Measurements from ENCODE around the gene ZSCAN5C.
"Not testable (repeated sequence)": the region's sequence is repeated elsewhere in the genome, so short reads cannot be mapped to it uniquely, and the experiment has no call there.

Gene ZSCAN5C

DNA sequence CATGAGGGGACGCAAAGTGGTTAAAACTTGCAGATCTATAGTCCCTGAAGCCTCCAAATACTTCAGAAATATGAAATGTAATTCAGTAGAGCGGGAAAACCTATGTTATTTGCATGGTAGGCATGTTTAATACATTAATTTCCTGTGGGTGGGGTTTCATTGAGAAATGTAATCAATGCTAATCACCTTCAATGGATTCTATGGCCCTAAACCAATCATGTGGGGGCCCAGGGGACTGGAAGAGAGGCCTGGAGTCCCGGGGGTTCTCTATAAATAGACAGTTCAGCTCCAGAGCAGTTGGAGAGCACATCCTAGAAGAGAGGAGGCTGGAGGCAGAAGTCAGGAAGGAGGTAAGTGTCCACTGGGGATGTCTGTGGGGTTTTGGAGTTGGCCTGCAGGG, at the start of gene ZSCAN5C:
ZSCAN5C (plus strand) TSS at position 301 of the 400 bp plus-strand sequence. CDS start 3,641 bp downstream, outside the sequence.
- DNase-seq (ENCODE audit: low read depth), result no peak

DNA sequence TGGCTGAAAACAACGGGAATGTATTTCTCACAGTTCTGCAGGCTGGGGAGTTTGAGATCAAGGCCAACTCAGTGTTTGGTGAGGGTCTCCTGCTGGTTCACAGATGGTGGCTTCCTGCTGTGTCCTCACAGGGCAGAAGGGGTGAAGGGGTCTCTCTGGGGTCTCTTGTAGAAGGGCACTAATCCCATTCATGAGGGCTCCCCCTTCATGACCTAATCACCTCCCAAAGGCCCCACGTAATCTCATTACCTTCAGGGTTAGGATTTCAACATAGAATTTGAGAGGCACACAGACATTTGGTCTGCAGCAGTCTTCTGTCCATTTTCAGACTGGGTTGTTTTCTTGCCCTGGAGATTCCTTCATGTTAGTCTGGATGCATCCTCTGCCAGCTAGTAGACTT, 49.4 kb upstream of the ZSCAN5C start:
- DNase-seq (ENCODE audit: low read depth), result no peak

DNA sequence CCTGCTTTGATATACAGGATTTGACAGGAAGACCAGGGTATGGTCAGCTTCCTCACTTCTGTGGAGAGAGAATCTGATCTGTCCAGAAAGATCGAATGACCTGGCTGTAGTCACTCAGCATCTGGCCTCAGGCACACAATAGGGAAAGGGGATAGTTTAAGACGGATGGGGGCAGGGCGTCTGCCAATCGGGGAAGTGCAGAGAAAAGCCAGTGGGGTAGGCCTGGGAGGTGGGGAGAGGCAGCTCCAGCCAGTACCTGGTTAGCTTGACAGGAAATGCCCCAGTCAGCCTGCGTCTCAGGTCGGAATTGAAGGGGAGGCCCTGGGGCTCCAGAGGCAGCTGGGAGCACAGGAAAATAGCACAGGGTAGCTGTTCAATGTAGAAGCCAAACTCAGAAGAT, 48.6 kb upstream of the ZSCAN5C start:
- DNase-seq (ENCODE audit: low read depth), result no peak

DNA sequence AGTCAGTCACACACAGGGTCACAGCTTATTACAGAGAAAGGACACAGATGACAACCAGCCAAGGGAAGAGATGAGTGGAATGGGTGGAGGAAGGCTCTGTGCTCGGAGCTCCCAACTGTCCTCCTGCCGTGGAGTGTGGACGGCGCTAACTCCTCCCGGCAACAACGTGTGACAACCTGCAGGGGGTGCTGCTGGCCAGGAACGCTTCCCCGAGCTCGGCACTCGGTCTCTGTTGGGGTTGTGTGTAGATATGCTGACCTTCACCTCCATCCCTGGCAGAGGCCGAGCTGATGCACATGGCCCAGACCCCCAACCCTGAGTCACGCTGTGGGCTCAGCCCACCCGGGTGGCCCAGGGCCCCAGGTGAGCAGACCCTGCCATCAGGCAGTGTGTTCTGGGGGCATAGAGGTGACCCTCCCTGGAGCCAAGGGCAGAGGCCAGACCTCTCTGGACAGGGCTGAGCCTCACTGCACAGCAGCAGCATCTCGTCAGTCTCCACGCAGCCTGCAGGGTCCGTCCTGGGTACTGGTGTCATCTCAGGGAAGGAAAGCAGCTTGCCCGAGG, 46.9 kb upstream of the ZSCAN5C start:
- no peak for DNase-seq (ENCODE audit: low read depth)

GRCh38 chr19:56156768-56157167, 45.3 kb upstream of the ZSCAN5C start:
- DNase-seq (ENCODE audit: low read depth), result no peak

- DNase-seq (ENCODE audit: low read depth), result no peak
Measured at GRCh38 chr19:56158170-56158757, 43.8 kb upstream of the ZSCAN5C start.

- no peak for DNase-seq (ENCODE audit: low read depth)
Measured at GRCh38 chr19:56159009-56159559, 43.0 kb upstream of the ZSCAN5C start.

DNA sequence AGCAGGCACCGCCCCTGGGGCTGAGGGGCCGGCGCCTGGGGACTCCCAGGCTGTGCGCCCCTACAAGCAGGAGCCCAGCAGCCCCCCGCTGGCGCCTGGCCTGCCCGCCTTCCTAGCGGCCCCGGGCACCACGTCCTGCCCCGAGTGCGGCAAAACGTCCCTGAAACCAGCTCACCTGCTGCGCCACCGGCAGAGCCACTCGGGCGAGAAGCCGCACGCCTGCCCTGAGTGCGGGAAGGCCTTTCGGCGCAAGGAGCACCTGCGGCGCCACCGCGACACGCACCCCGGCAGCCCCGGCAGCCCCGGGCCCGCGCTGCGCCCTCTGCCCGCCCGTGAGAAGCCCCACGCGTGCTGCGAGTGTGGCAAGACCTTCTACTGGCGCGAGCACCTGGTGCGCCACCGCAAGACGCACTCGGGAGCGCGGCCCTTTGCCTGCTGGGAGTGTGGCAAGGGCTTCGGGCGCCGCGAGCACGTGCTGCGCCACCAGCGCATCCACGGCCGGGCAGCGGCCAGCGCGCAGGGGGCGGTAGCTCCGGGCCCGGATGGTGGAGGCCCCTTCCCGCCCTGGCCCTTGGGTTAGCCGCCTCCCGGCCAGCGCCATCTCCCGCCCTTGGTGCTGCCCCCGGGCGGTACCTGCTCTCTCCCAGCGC, 42.3 kb upstream of the ZSCAN5C start:
- no peak for DNase-seq (ENCODE audit: low read depth)

- no peak for DNase-seq (ENCODE audit: low read depth)
Measured at GRCh38 chr19:56161534-56161933, 40.5 kb upstream of the ZSCAN5C start.

DNA sequence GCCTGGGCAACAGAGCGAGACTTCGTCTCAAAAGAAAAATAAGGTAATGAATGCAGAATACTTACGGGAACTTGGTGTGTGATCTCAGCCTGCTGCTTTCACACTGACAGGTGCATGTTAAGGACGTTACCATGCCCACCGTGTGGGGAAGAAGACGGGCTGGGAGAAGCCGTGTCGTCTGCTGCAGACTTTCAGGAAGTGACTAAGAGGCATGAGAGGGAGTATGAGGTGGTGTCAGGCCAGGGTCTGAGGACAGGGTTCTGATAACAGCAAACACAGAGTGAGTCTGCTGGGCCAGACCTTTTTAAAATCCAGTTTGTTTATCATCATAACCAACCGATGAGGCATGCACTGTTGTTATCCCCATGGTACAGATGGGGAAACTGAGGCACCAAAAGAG, 39.8 kb upstream of the ZSCAN5C start:
- DNase-seq (ENCODE audit: low read depth), result no peak

DNA sequence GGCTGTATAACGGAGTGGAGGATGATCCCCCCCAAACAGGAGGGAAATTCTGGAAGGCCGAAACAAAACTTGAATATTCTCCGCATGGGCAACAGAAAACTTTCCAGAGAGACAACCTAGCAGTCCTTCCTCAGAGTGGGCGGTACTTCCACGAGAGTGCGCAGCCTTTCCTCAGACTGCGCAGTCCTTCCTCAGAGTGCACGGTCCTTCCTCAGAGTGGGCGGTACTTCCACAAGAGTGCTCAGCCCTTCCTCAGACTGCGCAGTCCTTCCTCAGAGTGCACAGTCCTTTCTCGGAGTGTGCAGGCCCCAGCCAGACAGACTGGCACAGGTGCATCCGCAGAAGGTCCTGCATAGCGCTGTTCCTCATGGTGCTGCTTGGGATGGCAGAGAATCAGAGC, 39.0 kb upstream of the ZSCAN5C start:
- no peak for DNase-seq (ENCODE audit: low read depth)

DNA sequence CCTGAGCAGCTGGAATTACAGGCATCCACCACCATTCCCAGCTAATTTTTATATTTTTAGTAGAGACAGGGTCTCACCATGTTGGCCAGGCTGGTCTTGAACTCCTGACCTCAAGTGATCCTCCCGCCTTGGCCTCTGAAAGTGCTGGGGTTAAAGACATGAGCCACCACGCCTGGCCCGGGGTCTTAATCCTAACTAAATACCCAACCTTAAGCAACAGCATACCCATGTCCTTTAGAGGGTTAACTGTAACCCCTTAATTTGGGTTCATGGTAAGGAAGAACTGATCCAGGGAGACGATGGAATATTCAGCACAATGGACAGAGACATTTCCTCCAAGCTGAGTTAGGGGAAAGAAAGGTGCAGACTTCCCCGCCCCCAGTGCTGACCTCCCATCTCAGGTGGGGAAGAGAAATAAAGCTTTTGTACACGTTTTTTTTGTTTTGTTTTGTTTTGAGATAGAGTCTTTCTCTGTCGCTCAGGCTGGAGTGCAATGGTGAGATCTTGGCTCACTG, 35.0 kb upstream of the ZSCAN5C start:
- DNase-seq (ENCODE audit: low read depth), result no peak

DNA sequence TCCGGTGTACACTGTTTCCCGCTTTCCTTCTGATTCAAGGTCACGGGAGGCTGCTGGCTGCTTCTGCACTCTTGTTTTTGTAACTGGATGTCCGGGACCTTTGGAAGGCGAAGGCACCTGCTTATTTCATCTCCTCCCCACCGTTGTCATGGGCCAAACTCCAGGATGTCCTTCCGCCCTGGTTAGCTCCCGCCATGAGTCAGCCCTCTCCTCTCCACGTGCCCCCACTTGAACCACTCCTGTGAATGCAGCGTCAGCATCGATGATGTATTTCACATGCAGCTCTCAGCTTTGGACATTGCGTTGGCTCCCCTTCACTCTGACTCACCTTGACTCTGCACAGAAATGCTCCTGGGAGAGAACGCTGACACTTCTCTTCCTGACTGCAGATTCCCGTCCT, 31.8 kb upstream of the ZSCAN5C start:
- DNase-seq (ENCODE audit: low read depth), result no peak

- no peak for DNase-seq (ENCODE audit: low read depth)
Measured at GRCh38 chr19:56174086-56174485, 28.0 kb upstream of the ZSCAN5C start.

DNA sequence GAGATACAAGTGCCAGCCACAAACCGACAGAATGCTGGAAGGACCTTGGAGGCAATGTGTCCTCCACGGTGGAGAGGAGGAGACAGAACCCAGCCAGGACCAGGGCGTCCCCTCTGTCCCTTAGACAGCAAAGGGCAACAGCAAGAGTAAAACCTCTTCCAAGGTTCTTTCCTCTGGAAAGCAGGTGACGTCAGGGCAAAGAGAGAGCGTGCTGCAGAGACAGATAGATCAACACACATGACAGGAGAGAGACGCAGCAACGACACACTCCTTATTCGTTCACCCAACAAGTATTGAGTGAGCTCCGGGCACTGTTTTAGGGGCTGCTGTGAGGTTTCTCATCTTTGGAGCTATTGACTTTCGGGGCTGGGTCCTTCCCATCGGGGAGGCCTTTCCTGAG, 27.5 kb upstream of the ZSCAN5C start:
- DNase-seq (ENCODE audit: low read depth), result no peak

DNA sequence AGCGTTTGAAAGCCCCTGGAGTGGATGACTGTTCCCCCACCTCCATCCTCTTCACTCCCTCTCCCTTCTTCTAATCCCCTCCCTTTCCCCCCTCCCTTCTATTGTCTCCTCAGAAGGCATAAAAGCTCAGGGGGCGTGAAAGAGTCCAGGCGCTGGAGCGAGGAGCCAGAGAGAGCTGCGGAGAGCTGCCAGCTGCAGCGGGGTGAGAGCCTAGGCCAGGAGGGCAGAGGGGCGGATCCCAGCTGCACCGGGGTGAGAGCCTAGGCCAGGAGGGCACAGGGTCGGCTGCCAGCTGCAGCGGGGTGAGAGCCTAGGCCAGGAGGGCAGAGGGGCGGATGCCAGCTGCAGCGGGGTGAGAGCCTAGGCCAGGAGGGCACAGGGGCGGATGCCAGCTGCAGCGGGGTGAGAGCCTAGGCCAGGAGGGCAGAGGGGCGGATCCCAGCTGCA, 26.2 kb upstream of the ZSCAN5C start, which contains the start of gene GALP:
GALP (plus strand) TSS at position 148 of the 447 bp plus-strand sequence. CDS start 1,101 bp downstream, outside the sequence.
- DNase-seq (ENCODE audit: low read depth), result not testable (repeated sequence)

- not testable (repeated sequence) for DNase-seq (ENCODE audit: low read depth)
Measured at GRCh38 chr19:56176310-56176709, 25.8 kb upstream of the ZSCAN5C start.

DNA sequence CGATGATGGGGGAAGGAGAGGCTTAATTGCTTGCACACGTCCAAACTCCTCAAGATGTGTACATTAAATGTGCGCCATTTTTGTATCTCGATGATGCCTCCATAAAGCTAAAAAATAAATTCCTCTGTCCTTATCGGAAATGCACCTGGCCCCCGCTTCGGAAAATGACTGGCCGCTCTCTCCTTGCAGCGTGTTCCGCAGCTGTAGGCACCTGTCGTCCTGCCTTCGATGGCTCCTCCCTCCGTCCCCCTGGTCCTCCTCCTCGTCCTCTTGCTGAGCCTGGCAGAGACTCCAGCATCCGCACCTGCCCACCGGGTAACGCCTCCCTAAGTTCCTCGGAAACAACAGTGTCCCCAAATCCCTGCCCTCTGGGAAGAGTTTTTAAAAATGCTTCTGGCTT, 25.2 kb upstream of the ZSCAN5C start:
- no peak for DNase-seq (ENCODE audit: low read depth)

GRCh38 chr19:56177564-56178243, 24.4 kb upstream of the ZSCAN5C start:
- no peak for DNase-seq (ENCODE audit: low read depth)

DNA sequence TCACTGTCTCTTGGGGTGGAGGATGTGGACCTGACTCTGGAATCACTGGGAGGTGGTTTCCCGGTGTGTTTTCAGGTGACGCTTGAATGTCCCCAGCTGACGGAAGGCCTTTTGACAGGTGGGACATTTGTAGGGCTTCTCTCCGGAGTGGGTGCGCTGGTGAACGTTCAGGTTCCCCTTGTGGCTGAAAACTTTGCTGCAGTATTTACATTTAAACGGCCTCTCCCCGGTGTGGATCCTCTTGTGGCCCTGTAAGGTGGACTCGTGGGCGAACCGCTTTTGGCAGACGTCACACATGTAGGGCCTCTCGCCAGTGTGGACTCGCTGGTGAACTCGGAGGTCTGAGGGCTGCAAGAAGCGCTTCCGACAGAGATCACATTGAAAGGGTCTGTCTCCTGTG, 12.3 kb upstream of the ZSCAN5C start:
- no peak for DNase-seq (ENCODE audit: low read depth)

DNA sequence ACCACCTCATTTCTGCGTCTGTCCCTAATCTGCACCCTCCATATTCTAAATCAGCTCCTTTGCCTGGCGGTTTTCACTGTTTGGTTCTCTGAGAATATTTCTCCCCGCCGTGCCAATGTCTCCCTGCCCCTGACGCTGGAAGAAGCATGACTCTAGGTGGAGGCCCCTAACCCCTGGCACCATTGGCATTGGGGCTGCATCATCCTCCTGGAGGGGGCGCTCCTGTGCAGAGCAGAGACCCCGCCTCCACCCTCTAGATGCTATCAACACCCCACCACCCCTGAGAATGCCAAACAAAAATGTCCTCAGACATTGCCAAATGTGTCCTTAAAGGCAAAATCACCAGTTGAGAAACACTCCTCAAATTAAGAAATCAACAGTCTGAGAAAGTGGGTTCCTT, 11.0 kb upstream of the ZSCAN5C start:
- DNase-seq (ENCODE audit: low read depth), result no peak

- DNase-seq (ENCODE audit: low read depth), result no peak
Measured at GRCh38 chr19:56191711-56192110, 10.4 kb upstream of the ZSCAN5C start.
